Fibroblast of the aortic adventitia (primary cell): ENCODE data around the gene NUFIP2. TPM values are rescaled to one million over a fixed set of nuclear protein-coding genes. Genes with fewer than 3 reads are reported as not detected.

Experiments
- DNase-seq: peaks from one replicate; pipeline ENCODE4 v3.0.0-alpha.2; 2010; ENCODE audit warnings: low read depth
- H3K4me3 ChIP-seq: 2 replicates; pipeline ENCODE4 v1.5.1; 2011; ENCODE audit warnings: low read depth, mild to moderate bottlenecking, control low read depth, low read length, moderate library complexity
- total RNA-seq: library from RNA; depleted of rRNA; stranded (reverse); fragments of >200 nt; gene quantifications from 2 replicates; pipeline ENCODE4 v1.2.3, GENCODE V29; 2012; ENCODE audit warnings: low replicate concordance
- TF ChIP-seq, protein P1 (sequence below): IDR thresholded peaks from 2 replicates; pipeline ENCODE4 v1.5.1; 2011; ENCODE audit warnings: mild to moderate bottlenecking, low read length, control low read depth, inconsistent platforms; ENCODE audit not compliant: insufficient read depth

The NUFIP2 gene
- total RNA-seq, 1 donor: 59.7 TPM

DNA sequence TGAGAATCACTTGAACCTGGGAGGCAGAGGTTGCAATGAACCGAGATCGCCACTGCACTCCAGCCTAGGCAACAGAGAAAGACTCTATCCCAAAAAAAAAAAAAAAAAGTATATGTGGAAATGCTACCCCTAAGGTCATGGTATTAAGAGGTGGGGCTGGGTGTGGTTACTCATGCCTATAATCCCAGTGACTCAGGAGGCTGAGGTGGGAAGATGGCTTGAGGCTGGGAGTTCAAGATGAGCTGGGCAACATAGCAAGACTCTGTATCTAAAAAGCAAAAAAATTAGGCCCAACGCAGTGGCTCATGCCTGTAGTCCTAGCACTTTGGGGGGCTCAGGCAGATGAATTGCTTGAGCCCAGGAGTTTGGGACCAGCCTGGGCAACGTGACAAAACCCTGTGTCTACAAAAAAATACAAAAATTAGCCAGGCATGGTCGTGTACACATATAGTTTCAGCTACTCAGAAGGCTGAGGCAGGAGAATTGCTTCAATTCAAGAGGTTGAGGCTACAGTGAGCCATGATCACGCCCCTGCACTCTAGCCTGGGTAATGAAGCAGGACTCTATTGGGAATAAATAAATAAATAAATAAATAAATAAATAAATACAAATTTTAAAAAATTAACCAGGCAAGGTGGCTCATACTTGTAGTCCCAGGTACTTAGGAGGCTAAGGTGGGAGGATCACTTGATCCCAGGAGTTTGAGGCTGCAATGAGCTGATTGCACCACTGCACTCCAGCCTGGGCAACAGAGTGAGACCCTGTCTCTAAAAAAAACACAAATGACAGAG is 32.3 kb upstream of the NUFIP2 start:
- no peak for DNase-seq
- TF ChIP-seq, protein P1, sequence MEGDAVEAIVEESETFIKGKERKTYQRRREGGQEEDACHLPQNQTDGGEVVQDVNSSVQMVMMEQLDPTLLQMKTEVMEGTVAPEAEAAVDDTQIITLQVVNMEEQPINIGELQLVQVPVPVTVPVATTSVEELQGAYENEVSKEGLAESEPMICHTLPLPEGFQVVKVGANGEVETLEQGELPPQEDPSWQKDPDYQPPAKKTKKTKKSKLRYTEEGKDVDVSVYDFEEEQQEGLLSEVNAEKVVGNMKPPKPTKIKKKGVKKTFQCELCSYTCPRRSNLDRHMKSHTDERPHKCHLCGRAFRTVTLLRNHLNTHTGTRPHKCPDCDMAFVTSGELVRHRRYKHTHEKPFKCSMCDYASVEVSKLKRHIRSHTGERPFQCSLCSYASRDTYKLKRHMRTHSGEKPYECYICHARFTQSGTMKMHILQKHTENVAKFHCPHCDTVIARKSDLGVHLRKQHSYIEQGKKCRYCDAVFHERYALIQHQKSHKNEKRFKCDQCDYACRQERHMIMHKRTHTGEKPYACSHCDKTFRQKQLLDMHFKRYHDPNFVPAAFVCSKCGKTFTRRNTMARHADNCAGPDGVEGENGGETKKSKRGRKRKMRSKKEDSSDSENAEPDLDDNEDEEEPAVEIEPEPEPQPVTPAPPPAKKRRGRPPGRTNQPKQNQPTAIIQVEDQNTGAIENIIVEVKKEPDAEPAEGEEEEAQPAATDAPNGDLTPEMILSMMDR: no peak
- H3K4me3 ChIP-seq: no peak overlapping the region

DNA sequence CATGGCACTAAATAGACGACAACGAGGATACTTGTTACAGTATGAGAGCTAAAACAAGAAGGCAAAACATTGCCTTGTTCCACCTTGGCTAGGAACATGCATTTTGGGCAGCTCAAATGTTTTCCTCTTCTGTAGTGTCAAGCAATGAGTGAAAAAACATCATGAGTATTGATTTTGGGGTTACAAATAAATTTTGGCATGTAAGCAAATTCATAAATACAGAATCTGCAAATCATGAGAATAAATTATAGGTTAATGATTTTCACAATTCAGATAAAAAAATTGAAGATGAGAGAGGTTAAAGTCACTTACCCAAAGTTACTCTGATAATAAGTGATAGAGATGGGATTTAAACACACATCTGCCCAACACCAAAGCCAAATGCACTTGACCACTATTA is 28.4 kb upstream of the NUFIP2 start:
- TF ChIP-seq, protein P1: no peak
- H3K4me3 ChIP-seq: no peak overlapping the region
- DNase-seq: no peak

DNA sequence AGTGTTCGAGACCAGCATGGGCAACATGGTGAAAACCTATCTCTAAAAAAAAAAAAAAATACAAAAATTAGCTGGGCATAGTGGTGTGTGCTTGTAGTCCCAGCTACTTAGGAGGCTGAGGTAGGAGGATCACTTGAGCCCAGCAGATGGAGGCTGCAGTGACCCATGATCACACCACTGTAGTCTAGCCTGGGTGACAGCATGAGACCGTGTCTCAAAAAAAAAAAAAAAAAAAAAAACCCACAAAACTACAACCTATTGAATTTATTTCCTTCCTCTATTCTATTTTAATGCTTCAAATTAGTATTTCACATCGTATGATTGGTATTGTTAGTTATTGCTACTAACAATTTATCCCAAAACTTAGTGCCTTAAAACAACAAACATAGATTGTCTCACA is 9.4 kb upstream of the NUFIP2 start:
- H3K4me3 ChIP-seq: no peak overlapping the region
- TF ChIP-seq, protein P1: no peak
- DNase-seq: no peak

DNA sequence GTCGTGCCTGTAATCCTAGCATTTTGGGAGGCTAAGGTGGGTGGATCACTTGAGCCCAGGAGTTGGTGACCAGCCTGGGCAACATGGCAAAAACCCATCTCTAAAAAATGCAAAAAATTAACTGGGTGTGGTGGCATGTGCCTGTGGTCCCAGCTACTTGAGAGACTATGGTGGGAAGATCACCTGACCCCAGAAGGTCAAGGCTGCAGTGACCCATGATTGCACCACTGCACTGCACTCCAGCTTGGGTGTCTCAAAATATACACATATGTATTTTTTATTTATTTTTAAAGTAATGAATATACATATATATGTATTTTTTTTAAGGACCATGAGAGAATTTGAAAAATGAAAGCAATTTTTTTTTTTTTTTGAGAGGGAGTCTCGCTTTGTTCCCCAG is 5.1 kb upstream of the NUFIP2 start:
- no peak overlapping the region for H3K4me3 ChIP-seq
- TF ChIP-seq, protein P1: no peak
- no peak for DNase-seq

DNA sequence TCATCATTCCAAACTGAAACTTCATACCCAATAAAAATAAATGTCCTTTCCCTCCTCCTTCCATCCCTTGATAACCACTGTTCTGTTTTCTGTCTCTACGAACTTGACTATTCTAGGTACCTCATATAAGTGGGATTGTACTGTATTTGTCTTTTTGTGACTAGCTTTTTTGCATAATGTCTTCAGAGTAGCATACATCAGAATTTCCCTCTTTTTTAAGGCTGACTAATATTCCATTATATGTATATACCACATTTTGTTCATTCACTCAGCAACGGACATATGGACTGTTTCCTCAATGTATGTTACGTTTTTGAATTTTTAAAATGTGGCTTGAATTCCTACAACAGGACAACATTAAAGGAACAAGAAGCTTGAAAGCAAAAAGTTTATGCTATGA is 1.5 kb upstream of the NUFIP2 start:
- no peak overlapping the region for H3K4me3 ChIP-seq
- DNase-seq: no peak
- TF ChIP-seq, protein P1: no peak

DNA sequence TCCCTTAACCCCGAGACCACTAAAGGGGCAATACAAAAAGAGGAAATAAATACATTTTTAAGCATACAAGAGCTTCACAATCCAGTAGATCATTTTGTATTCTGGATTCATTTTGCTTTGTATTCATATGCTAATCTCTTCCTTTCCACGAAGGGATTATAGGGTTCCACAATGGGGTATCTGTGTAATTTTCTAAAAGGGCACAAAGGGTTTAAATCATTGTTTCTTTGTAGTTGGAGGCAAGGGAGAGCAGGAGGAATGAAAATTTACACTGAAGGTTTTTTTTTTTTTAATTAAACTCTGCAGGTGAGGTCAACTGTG is 592 bp upstream of the NUFIP2 start:
- peak overlapping the region; percentile 74 for H3K4me3 ChIP-seq
- no peak for DNase-seq
- TF ChIP-seq, protein P1: no peak
